NCI-H1436 (cell line): ENCODE results near the gene WWC1.
"Not testable (repeated sequence)": the region's sequence is repeated elsewhere in the genome, so short reads cannot be mapped to it uniquely, and the experiment has no call there.

Experiments
- DNase-seq: peaks from one replicate; lab custom pipeline; 2025; lab: John Stamatoyannopoulos, UW

The WWC1 gene

GRCh38 chr5:168334695-168335094, 43.2 kb downstream of the WWC1 start:
- DNase-seq, result no peak

- DNase-seq, result no peak
Measured at GRCh38 chr5:168337361-168337760, 45.9 kb downstream of the WWC1 start.

- no peak for DNase-seq
Measured at GRCh38 chr5:168339109-168339771, 47.8 kb downstream of the WWC1 start.

GRCh38 chr5:168339772-168340140, 48.3 kb downstream of the WWC1 start:
- DNase-seq, result not testable (repeated sequence)

- no peak for DNase-seq
Measured at GRCh38 chr5:168340487-168340886, 49.0 kb downstream of the WWC1 start.

GRCh38 chr5:168341178-168341577, 49.7 kb downstream of the WWC1 start:
- DNase-seq, result no peak

- no peak for DNase-seq
Measured at GRCh38 chr5:168342151-168342825, 50.8 kb downstream of the WWC1 start.

GRCh38 chr5:168342985-168343384, 51.5 kb downstream of the WWC1 start:
- DNase-seq, result no peak

- no peak for DNase-seq
Measured at GRCh38 chr5:168346417-168346816, 55.0 kb downstream of the WWC1 start.

- no peak for DNase-seq
Measured at GRCh38 chr5:168347368-168348083, 56.1 kb downstream of the WWC1 start.

GRCh38 chr5:168348084-168348414, 56.6 kb downstream of the WWC1 start:
- no peak for DNase-seq

- DNase-seq, result no peak
Measured at GRCh38 chr5:168350315-168350714, 58.9 kb downstream of the WWC1 start.

- DNase-seq, result no peak
Measured at GRCh38 chr5:168353216-168353957, 61.9 kb downstream of the WWC1 start.

GRCh38 chr5:168354397-168354796, 63.0 kb downstream of the WWC1 start:
- DNase-seq, result no peak

GRCh38 chr5:168356171-168356570, 64.7 kb downstream of the WWC1 start:
- no peak for DNase-seq

- DNase-seq, result no peak
Measured at GRCh38 chr5:168356592-168356991, 65.1 kb downstream of the WWC1 start.

GRCh38 chr5:168357876-168358275, 66.4 kb downstream of the WWC1 start:
- DNase-seq, result no peak

- DNase-seq, result no peak
Measured at GRCh38 chr5:168359820-168360460, 68.5 kb downstream of the WWC1 start.

GRCh38 chr5:168360521-168361285, 69.3 kb downstream of the WWC1 start:
- no peak for DNase-seq

GRCh38 chr5:168362097-168362885, 70.8 kb downstream of the WWC1 start:
- no peak for DNase-seq
